ENCODE results near the gene ATXN1. TPM values are rescaled to one million over a fixed set of nuclear protein-coding genes. Genes with fewer than 3 reads are reported as not detected.

Gene ATXN1
- total RNA-seq, 1 experiment from 2014 or later = 16.5 TPM

- CTCF ChIA-PET = interaction anchor here (0.6 kb wide), 1 partner anchor 98 kb away, joined by 3 read pairs; no protein-coding TSS in a partner anchor
- POLR2A ChIA-PET = interaction anchor here (0.7 kb wide), 1 partner anchor 123 kb away, joined by 4 read pairs; no protein-coding TSS in a partner anchor
- no peak for DNase-seq (ENCODE audit: unreplicated experiment)
- Mint-ChIP-seq H3K36me3 (ENCODE audit: insufficient read depth, unreplicated experiment) (no peaks in the 10 kb centered on the region), H3K4me3 (ENCODE audit: unreplicated experiment) (no peak overlapping the region), H3K9me3 (ENCODE audit: unreplicated experiment) (no peaks in the 10 kb centered on the region), H3K27me3 (ENCODE audit: insufficient read depth, unreplicated experiment) (no peaks in the 10 kb centered on the region), H3K4me1 (ENCODE audit: insufficient read depth, unreplicated experiment) (no peaks in the 10 kb centered on the region), H3K27ac (ENCODE audit: low read depth, unreplicated experiment) (no peak overlapping the region)
- TF ChIP-seq, protein P1, sequence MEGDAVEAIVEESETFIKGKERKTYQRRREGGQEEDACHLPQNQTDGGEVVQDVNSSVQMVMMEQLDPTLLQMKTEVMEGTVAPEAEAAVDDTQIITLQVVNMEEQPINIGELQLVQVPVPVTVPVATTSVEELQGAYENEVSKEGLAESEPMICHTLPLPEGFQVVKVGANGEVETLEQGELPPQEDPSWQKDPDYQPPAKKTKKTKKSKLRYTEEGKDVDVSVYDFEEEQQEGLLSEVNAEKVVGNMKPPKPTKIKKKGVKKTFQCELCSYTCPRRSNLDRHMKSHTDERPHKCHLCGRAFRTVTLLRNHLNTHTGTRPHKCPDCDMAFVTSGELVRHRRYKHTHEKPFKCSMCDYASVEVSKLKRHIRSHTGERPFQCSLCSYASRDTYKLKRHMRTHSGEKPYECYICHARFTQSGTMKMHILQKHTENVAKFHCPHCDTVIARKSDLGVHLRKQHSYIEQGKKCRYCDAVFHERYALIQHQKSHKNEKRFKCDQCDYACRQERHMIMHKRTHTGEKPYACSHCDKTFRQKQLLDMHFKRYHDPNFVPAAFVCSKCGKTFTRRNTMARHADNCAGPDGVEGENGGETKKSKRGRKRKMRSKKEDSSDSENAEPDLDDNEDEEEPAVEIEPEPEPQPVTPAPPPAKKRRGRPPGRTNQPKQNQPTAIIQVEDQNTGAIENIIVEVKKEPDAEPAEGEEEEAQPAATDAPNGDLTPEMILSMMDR (IDR thresholded peaks at IDR 0.05; ENCODE audit: unreplicated experiment) = no peak
- intact Hi-C loops (cut with micrococcal nuclease) = no loop called here
- no TSS peak for BruUV-seq (replicated peaks)
These were observed 166.4 kb downstream of the ATXN1 start for GRCh38 chr6:16594849-16595248.

DNA sequence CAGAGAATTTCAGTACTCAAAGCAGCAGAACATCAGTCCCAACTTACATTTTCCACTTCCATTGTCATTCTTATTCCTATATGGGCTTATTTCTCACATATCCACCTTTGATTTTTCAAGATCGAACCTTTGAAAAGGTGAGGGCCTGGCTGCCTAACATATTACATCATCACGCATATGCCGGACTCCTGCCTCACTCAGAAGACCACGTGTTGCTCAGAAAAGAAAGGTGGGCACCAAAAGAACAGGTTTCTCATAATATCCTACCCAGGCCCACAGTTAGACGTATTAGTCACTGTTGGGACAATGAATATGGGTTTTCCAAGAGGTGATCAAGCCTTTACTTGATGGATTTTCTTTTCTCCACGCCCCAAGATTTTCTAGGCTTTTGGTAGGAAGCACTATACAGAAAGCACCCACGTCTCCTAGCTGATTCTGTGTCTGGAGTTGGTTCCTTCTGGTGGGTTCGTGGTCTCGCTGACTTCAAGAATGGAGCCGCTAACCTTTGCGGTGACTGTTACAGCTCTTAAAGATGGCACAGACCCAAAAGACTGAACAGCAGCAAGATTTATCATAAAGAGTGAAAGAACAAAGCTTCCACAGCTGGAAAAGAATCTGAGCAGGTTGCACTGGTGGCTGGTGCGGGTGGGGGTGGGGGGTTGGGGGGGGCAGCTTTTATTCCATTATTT lies 168.9 kb downstream of the ATXN1 start:
- CTCF ChIA-PET = no interaction called here
- Mint-ChIP-seq H3K9me3 (ENCODE audit: unreplicated experiment) (no peaks in the 10 kb centered on the region), H3K36me3 (ENCODE audit: insufficient read depth, unreplicated experiment) (no peaks in the 10 kb centered on the region), H3K4me3 (ENCODE audit: unreplicated experiment) (no peak overlapping the region), H3K27me3 (ENCODE audit: insufficient read depth, unreplicated experiment) (no peaks in the 10 kb centered on the region), H3K4me1 (ENCODE audit: insufficient read depth, unreplicated experiment) (no peaks in the 10 kb centered on the region), H3K27ac (ENCODE audit: low read depth, unreplicated experiment) (no peak overlapping the region)
- POLR2A ChIA-PET = no interaction called here
- DNase-seq (ENCODE audit: unreplicated experiment) = no peak
- TF ChIP-seq, protein P1 (IDR thresholded peaks at IDR 0.05; ENCODE audit: unreplicated experiment) = no peak
- no TSS peak for BruUV-seq (replicated peaks)
- intact Hi-C loops (cut with micrococcal nuclease) = no loop called here

GRCh38 chr6:16591396-16592222 lies 169.7 kb downstream of the ATXN1 start:
- TF ChIP-seq, protein P1 (IDR thresholded peaks at IDR 0.05; ENCODE audit: unreplicated experiment) = no peak
- no peaks in the 10 kb centered on the region for H3K36me3 Mint-ChIP-seq (ENCODE audit: insufficient read depth, unreplicated experiment)
- H3K27ac Mint-ChIP-seq (ENCODE audit: low read depth, unreplicated experiment) = no peak overlapping the region
- no peak for DNase-seq (ENCODE audit: unreplicated experiment)
- intact Hi-C loops (cut with micrococcal nuclease) = no loop called here
- CTCF ChIA-PET = interaction anchor here (0.6 to 1.0 kb wide), 3 partner anchors 9 to 218 kb away, joined by 3 read pairs; no protein-coding TSS in a partner anchor
- POLR2A ChIA-PET = no interaction called here
- no peaks in the 10 kb centered on the region for H3K27me3 Mint-ChIP-seq (ENCODE audit: insufficient read depth, unreplicated experiment)
- no TSS peak for BruUV-seq (replicated peaks)
- no peaks in the 10 kb centered on the region for H3K9me3 Mint-ChIP-seq (ENCODE audit: unreplicated experiment)
- no peaks in the 10 kb centered on the region for H3K4me1 Mint-ChIP-seq (ENCODE audit: insufficient read depth, unreplicated experiment)
- no peak overlapping the region for H3K4me3 Mint-ChIP-seq (ENCODE audit: unreplicated experiment)

DNA sequence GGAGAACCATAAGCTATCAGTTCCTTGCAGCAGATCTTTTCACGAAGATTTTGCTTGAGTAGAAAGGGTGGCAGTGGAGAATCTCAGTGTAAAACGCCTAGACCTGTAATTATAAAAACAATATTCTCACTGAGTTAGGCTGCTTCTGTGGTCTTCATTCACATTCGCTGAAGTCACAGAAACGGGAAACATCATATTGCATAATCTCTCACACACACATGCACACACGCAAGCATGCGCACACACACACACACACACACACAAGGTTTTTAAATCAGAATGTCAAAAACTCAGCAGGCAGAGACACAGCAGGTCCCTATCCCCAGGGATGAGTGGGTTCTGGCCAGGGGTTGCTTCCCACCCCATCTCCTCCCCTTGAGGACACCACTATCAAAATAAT lies 175.5 kb downstream of the ATXN1 start:
- Mint-ChIP-seq H3K27ac (ENCODE audit: low read depth, unreplicated experiment) (no peak overlapping the region), H3K27me3 (ENCODE audit: insufficient read depth, unreplicated experiment) (no peaks in the 10 kb centered on the region), H3K9me3 (ENCODE audit: unreplicated experiment) (no peaks in the 10 kb centered on the region), H3K4me3 (ENCODE audit: unreplicated experiment) (no peak overlapping the region), H3K36me3 (ENCODE audit: insufficient read depth, unreplicated experiment) (no peaks in the 10 kb centered on the region), H3K4me1 (ENCODE audit: insufficient read depth, unreplicated experiment) (no peaks in the 10 kb centered on the region)
- ChIA-PET CTCF (no interaction called here), POLR2A (no interaction called here)
- intact Hi-C loops (cut with micrococcal nuclease) = no loop called here
- no TSS peak for BruUV-seq (replicated peaks)
- no peak for DNase-seq (ENCODE audit: unreplicated experiment)
- TF ChIP-seq, protein P1 (IDR thresholded peaks at IDR 0.05; ENCODE audit: unreplicated experiment) = no peak
